ENCODE measurements around the gene ZNF837.
"Not testable (repeated sequence)": the region's sequence is repeated elsewhere in the genome, so short reads cannot be mapped to it uniquely, and the experiment has no call there.

Gene ZNF837

DNA sequence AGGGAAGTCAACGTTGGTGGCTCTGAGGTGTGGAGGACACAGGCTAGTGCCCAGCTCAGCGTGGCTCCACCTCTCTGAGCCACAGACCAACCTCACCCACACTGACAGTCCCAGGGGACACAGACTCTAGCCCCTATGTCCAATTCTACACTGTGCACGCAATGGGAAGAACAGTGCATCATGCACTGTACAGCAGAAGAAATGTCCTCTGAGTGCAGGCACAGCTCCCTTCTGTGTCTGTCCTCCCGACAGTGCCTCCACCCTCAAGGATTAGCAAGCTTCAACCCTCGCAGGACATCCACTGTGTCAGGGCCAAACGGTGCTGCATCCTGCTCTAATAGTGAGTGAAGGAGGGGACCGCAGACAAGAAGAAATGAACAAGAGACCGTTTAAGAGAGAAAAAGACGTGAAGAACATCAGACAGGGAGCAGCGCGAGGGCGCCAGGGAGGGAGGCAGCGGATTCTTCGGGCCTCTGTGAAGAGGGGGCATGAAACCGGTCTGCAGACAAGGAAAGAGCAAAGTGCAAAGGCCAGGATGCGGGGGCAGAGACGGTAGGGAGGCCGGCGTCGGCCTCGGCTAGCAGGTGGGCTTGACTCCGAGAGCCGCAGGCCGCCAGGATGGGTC is 681 bp downstream of the ZNF837 start:
- TF ChIP-seq, protein P1, sequence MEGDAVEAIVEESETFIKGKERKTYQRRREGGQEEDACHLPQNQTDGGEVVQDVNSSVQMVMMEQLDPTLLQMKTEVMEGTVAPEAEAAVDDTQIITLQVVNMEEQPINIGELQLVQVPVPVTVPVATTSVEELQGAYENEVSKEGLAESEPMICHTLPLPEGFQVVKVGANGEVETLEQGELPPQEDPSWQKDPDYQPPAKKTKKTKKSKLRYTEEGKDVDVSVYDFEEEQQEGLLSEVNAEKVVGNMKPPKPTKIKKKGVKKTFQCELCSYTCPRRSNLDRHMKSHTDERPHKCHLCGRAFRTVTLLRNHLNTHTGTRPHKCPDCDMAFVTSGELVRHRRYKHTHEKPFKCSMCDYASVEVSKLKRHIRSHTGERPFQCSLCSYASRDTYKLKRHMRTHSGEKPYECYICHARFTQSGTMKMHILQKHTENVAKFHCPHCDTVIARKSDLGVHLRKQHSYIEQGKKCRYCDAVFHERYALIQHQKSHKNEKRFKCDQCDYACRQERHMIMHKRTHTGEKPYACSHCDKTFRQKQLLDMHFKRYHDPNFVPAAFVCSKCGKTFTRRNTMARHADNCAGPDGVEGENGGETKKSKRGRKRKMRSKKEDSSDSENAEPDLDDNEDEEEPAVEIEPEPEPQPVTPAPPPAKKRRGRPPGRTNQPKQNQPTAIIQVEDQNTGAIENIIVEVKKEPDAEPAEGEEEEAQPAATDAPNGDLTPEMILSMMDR (IDR thresholded peaks at IDR 0.05; ENCODE audit: low read depth, low read length) = no peak
- H2AFZ ChIP-seq (ENCODE audit: low read depth, low read length) = peak overlapping the region; percentile 49
- peak overlapping the region; percentile 76 for H3K27ac ChIP-seq (ENCODE audit: low read length)

DNA sequence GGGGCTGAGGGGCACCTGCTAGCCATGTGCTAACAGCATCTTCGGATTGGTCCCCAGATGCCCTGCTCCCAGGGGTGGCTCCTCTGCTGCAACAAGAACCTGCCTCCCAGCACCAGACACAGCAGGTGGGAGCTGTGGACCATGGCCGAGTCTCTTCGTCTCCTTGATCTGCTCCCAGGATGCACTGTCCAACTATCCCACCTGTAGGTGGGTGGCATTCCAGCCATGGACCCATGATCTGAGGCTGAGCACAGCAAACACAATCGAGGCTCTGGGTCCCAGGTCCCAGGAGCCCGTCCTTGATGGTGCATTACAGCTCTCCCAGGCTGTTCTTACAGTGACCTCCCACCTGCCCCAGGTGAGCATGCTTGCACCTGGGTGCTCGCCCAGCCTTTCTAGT is 1.6 kb downstream of the ZNF837 start:
- Histone ChIP-seq H4K20me1 (ENCODE audit: insufficient read depth, low read length) (no peaks in the 10 kb centered on the region), H3K9me3 (ENCODE audit: insufficient read depth, low read length) (no peaks in the 10 kb centered on the region), H2AFZ (ENCODE audit: low read depth, low read length) (no peak overlapping the region), H3K4me3 (ENCODE audit: low read length) (peak overlapping the region; percentile 84; the same call in 1 of the 2 replicates), H3K9ac (ENCODE audit: low read length) (no peak overlapping the region), H3K4me1 (ENCODE audit: low read length) (peaks cover 14% of the 10 kb centered on the region), H3K4me2 (ENCODE audit: low read length) (peak overlapping the region; percentile 97), H3K27ac (ENCODE audit: low read length) (no peak overlapping the region), H3K79me2 (ENCODE audit: low read length) (peaks cover 14% of the 10 kb centered on the region; the same call in 1 of the 2 replicates), H3K36me3 (replicated peaks; ENCODE audit: low read depth, low read length) (no peaks in the 10 kb centered on the region), H3K27me3 (ENCODE audit: low read depth, low read length) (no peaks in the 10 kb centered on the region)
- TF ChIP-seq, protein P1 (IDR thresholded peaks at IDR 0.05; ENCODE audit: low read depth, low read length) = no peak
- no peak for TF ChIP-seq EZH2phosphoT487 (IDR thresholded peaks at IDR 0.05; ENCODE audit: low read depth)

More for the DNA sequence above, 681 bp downstream of the ZNF837 start:
- Histone ChIP-seq H3K4me2 (ENCODE audit: low read length) (peak overlapping the region; percentile 97), H3K9ac (ENCODE audit: low read length) (peak overlapping the region; percentile 84), H3K79me2 (ENCODE audit: low read length) (peaks cover 19% of the 10 kb centered on the region), H3K27me3 (ENCODE audit: low read depth, low read length) (no peaks in the 10 kb centered on the region), H3K36me3 (replicated peaks; ENCODE audit: low read depth, low read length) (no peaks in the 10 kb centered on the region), H3K4me3 (ENCODE audit: low read length) (peak overlapping the region; percentile 84), H4K20me1 (ENCODE audit: insufficient read depth, low read length) (no peaks in the 10 kb centered on the region), H3K4me1 (ENCODE audit: low read length) (peaks cover 19% of the 10 kb centered on the region), H3K9me3 (ENCODE audit: insufficient read depth, low read length) (no peaks in the 10 kb centered on the region)

DNA sequence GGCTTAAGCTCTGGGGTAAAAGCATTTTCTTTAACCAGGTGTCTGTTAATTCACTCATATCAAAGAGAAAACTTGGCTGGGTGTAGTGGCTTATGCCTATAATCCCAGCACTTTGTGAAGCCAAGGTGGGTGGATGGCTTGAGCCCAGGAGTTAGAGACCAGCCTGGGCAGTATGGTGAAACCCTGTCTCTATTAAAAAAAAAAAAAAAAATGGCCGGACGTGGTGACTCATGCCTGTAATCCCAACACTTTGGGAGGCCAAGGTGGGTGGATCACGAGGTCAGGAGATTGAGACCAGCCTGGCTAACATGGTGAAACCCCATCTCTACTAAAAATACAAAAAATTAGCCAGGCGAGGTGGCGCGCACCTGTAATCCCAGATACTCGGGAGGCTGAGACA is 4.1 kb downstream of the ZNF837 start:
- H3K36me3 ChIP-seq (replicated peaks; ENCODE audit: low read depth, low read length); H2AFZ ChIP-seq (ENCODE audit: low read depth, low read length); H3K9ac ChIP-seq (ENCODE audit: low read length); H3K27me3 ChIP-seq (ENCODE audit: low read depth, low read length); H3K4me3 ChIP-seq (ENCODE audit: low read length); H4K20me1 ChIP-seq (ENCODE audit: insufficient read depth, low read length); H3K27ac ChIP-seq (ENCODE audit: low read length); H3K4me2 ChIP-seq (ENCODE audit: low read length); H3K9me3 ChIP-seq (ENCODE audit: insufficient read depth, low read length); H3K4me1 ChIP-seq (ENCODE audit: low read length); H3K79me2 ChIP-seq (ENCODE audit: low read length): not testable (repeated sequence)

DNA sequence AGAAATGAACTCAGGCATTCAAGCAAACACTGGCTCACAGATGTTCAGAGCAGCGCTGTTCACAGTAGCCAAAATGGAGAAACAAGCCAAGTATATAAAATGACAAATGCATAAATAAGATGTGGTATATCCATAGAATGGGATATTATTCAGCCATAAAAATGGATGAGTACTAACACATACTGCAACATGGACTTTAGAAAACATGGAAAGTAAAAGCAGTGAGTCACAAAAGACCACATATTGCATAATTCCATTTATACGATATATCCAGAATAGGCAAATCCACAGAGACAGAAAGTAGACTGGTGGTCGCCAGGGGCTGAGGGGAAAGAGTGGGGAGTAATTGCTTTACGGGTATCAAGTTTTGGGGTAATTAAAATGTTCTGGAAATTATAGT is 6.6 kb downstream of the ZNF837 start:
- Histone ChIP-seq H2AFZ (ENCODE audit: low read depth, low read length) (no peak overlapping the region), H3K9ac (ENCODE audit: low read length) (no peak overlapping the region), H3K27me3 (ENCODE audit: low read depth, low read length) (no peaks in the 10 kb centered on the region), H3K4me2 (ENCODE audit: low read length) (no peak overlapping the region), H3K4me3 (ENCODE audit: low read length) (no peak overlapping the region), H4K20me1 (ENCODE audit: insufficient read depth, low read length) (no peaks in the 10 kb centered on the region), H3K4me1 (ENCODE audit: low read length) (no peaks in the 10 kb centered on the region), H3K36me3 (replicated peaks; ENCODE audit: low read depth, low read length) (no peaks in the 10 kb centered on the region), H3K79me2 (ENCODE audit: low read length) (peaks cover under 1% of the 10 kb centered on the region; the same call in 1 of the 2 replicates), H3K9me3 (ENCODE audit: insufficient read depth, low read length) (no peaks in the 10 kb centered on the region), H3K27ac (ENCODE audit: low read length) (no peak overlapping the region)
- TF ChIP-seq, protein P1 (IDR thresholded peaks at IDR 0.05; ENCODE audit: low read depth, low read length) = no peak
- no peak for TF ChIP-seq EZH2phosphoT487 (IDR thresholded peaks at IDR 0.05; ENCODE audit: low read depth)
